ENCODE data around the gene NRL.

NRL gene

GRCh38 chr14:24114532-24115421, at the start of gene NRL, which contains the start of gene DCAF11:
NRL (minus strand) TSS chr14:24114949; CDS start chr14:24082848, 32,101 bp downstream.
DCAF11 (plus strand) TSS chr14:24114777; CDS start chr14:24115595, 818 bp downstream.
- FAIRE-seq, result peak; percentile 93

- no peak for FAIRE-seq
These were observed 47.3 kb upstream of the NRL start for GRCh38 chr14:24162093-24162492.

GRCh38 chr14:24160850-24161804, 46.4 kb upstream of the NRL start, which contains the start of gene IRF9:
IRF9 (plus strand) TSS chr14:24161265; CDS start chr14:24162145, 880 bp downstream.
- FAIRE-seq, result peak; percentile 15

DNA sequence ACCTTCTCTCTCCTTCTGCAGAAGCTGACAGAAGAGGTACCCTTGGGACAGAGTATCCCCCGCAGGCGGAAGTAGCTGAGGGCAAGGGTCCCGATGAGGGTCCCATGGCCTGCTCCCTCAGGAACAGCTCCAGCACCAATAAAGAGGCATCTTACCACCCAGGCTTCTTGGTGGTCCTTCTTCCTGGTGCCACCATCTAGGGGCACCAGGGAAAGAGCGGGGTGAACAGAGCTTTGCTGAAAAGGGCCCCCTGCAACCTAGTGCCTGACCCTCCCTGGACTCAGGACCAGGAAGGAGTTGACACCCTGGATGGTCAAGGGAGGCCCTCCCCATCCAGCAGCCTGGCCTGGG, 45.7 kb upstream of the NRL start:
- FAIRE-seq, result no peak

GRCh38 chr14:24159777-24160498, 45.2 kb upstream of the NRL start:
- no peak for FAIRE-seq

DNA sequence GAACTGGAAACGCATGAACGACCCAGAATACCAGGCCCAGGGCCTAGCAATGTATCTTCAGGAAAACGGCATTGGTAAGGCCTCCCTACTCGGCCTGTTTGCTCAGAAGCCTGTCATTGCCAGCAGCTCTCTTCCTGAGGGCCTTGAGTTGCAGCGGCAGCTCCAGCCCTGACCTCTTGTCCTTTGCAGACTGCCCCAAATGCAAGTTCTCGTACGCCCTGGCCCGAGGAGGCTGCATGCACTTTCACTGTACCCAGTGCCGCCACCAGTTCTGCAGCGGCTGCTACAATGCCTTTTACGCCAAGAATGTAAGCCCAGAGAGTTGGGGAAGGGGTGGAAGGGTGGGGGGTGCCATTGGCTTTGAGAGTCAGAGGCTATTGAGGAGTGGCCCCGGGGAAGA, 42.6 kb upstream of the NRL start:
- no peak for FAIRE-seq

GRCh38 chr14:24156840-24157239, 42.1 kb upstream of the NRL start:
- no peak for FAIRE-seq

- FAIRE-seq, result no peak
These were observed 40.4 kb upstream of the NRL start for GRCh38 chr14:24155100-24155499.

DNA sequence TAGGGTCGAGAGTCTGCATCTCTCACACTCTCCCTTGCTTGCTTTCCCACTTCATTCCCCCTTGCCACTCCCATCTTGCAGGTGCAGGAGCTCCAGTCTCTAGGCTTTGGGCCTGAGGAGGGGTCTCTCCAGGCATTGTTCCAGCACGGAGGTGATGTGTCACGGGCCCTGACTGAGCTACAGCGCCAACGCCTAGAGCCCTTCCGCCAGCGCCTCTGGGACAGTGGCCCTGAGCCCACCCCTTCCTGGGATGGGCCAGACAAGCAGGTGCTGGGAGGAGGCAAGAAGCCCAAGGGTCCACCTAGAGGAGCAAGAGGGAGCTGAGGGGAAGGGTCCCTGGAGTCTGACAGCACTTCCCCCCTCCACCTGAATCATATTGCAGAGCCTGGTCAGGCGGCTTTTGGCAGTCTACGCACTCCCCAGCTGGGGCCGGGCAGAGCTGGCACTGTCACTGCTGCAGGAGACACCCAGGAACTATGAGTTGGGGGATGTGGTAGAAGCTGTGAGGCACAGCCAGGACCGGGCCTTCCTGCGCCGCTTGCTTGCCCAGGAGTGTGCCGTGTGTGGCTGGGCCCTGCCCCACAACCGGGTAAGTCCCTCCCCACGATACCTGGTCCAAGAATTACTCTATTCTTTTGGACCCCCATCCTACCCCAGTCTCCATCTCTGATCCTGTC, 36.8 kb upstream of the NRL start:
- FAIRE-seq, result no peak

DNA sequence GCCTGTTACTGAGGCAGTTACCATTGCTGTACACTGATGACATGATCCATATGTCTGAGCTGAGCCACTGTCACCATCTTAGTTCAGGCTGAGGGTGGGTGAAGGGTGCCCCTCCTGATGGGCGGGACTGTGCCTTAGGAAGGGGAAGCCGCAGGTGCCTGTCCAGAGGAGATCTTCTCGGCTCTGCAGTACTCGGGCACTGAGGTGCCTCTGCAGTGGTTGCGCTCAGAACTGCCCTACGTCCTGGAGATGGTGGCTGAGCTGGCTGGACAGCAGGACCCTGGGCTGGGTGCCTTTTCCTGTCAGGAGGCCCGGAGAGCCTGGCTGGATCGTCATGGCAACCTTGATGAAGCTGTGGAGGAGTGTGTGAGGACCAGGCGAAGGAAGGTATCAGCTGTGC, 36.2 kb upstream of the NRL start:
- FAIRE-seq, result no peak

DNA sequence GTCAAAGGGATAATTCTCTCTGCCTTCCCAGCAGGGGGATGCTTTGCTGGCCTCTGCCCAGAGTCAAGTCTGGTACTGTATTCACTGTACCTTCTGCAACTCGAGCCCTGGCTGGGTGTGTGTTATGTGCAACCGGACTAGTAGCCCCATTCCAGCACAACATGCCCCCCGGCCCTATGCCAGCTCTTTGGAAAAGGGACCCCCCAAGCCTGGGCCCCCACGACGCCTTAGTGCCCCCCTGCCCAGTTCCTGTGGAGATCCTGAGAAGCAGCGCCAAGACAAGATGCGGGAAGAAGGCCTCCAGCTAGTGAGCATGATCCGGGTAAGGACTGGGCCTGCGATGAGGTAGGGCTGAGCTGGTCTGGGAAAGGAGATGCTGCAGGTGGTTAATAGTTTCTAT, 35.8 kb upstream of the NRL start:
- no peak for FAIRE-seq

- FAIRE-seq, result no peak
These were observed 35.3 kb upstream of the NRL start for GRCh38 chr14:24150061-24150460.

DNA sequence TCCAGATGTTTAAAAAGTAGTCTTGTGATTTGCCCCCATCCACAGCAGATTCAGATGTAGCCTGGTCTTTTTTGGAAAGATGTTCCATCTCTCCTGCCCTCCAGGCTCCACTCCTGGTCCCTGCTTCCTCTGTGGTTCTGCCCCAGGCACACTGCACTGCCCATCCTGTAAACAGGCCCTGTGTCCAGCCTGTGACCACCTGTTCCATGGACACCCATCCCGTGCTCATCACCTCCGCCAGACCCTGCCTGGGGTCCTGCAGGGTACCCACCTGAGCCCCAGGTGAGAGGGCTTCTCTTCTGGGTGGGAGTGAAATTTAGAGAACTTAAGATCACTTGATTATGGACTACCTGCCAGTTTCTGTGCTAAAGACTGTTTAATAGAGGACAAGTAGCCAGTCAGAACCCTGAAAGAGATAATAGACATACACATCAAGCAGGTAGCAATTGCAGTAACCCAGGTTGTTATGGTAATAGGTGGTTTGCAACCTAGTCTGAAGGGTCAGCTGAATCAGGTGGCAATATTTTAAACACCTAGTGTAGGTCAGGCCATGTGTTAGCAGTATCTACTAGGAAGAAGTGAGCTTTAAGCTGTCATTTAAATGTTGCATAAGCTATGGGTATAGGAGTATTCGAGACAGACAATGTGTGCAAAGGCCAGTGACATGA, 34.7 kb upstream of the NRL start:
- no peak for FAIRE-seq

- no peak for FAIRE-seq
These were observed 33.1 kb upstream of the NRL start for GRCh38 chr14:24147761-24148428.

DNA sequence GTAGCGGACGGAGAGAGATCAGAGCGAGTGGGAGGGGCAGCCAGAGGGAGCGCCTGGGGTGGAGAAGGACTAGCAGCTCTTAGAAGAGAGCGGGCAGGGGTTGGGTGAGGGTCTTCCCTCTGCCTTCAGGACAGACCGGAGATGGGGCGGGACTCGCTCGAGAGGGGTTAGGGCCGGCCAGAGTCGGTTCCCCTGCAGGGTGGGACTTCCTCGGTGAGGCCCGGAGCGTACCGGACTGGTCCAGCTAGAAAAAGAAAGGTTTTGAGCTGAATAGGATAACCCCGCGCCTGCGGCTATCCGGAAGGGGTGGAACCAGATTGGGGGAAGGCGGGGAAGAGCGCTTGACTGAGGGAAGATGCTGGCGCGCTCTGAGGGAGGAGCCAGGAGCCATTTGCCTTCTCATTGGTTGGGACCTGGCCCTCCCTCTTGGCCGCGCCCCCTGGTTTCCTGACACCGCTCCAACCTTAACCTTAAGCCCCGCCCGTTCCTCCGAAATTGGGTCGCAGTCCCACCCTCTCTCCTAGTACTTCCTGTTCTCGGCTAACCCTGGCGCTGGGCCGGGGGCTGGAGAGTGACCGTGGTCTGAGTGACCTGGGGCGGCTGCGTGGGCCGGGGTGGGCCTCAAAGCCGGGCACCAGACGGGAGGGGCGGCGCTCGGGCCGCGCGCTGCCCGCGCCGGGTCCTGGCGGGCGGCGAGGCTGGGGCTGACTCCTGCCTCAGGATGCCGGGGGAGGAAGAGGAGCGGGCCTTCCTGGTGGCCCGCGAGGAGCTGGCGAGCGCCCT, 32.4 kb upstream of the NRL start, which contains the start of gene RNF31:
TSS of gene RNF31 (plus strand) at position 521 of the 783 bp plus-strand sequence. CDS start at position 722, 201 bp downstream.
- peak; percentile 94 for FAIRE-seq

DNA sequence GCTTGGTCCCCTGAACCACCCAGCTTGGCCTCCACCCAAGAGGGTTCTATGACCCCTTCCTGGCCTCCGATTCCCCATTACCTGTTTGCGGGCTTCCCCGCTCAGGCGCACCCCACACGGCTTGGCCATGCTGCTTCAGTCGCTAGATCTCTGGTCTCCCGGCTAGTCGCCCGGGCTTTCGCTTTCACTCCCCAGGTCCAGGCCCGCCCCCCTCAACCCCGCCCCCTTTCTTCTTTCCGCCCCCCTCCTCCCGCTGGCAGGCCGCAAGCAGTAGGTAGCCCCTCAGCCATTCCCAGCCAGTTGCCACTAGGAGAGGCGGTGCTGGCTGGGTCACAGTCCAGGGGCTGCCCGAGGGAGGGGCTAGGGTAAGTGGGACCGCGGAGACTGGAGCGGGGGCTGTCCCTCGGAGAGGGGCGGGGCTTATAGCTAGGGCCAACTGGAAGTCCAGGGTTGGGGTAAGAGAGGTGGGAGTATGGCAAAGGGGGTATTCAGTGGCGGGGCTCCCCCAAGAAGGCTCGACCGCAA, 31.8 kb upstream of the NRL start, which contains the start of gene PSME2:
TSS of gene PSME2 (minus strand) at position 158 of the 525 bp plus-strand sequence. CDS start at position 129, 29 bp downstream.
- FAIRE-seq, result no peak

GRCh38 chr14:24145690-24146452, 31.1 kb upstream of the NRL start:
- no peak for FAIRE-seq

GRCh38 chr14:24145219-24145618, 30.5 kb upstream of the NRL start:
- no peak for FAIRE-seq

DNA sequence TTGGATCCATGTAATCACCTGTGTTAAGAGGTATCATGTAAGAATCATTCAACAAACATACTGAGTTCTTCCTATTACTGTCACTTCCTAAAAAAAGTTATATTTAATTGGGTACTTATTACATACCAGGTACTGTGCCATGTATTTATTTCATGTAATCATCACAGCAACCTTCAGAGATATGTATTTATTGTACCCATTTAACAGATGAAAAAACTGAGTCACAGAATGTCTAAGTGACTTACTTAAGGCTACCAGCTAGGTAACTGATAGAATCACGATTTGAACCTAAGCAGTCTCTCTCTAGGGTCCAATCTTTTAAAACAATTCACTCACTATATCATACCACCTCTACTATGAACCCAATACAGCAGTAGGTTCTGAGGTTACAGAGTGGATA, 29.7 kb upstream of the NRL start:
- no peak for FAIRE-seq
